OCI-LY7 (cell line): ENCODE data around the gene CERCAM. TPM values are rescaled to one million over a fixed set of nuclear protein-coding genes. Genes with fewer than 3 reads are reported as not detected.

Experiments
- BruUV-seq: library from RNA; stranded (reverse); fragments of 400-500 nt; replicated peaks from 2 replicates; lab custom pipeline; 2021; lab: Mats Ljungman, UMichigan
- CTCF ChIA-PET: fragments of 300-600 bp; sonication (Branson Sonifier 250); formaldehyde crosslinking; loops from one replicate; lab custom pipeline; 2022; ENCODE audit warnings: antibody characterized with exemption; ENCODE audit not compliant: unreplicated experiment; lab: Charles Lee
- POLR2A ChIA-PET: fragments of 300-600 bp; sonication (Branson Sonifier 250); formaldehyde crosslinking; loops from one replicate; lab custom pipeline; 2022; ENCODE audit warnings: antibody characterized with exemption; lab: Charles Lee
- DNase-seq: peaks from one replicate; pipeline ENCODE4 v3.0.0-alpha.2; 2015; ENCODE audit warnings: low spot score
- H2AFZ ChIP-seq: fragments of 200-600 bp; sonication (generic), shearing (Covaris generic); 2 replicates; pipeline ENCODE4 v1.6.1; 2014; ENCODE audit warnings: mild to moderate bottlenecking, antibody characterized with exemption, low read length, moderate library complexity
- H3K27ac ChIP-seq: fragments of 200-600 bp; sonication (generic); 2 replicates; pipeline ENCODE4 v1.5.1; 2014; ENCODE audit warnings: mixed run types, low read depth, mild to moderate bottlenecking, moderate library complexity, low read length, inconsistent platforms; ENCODE audit not compliant: poor library complexity, severe bottlenecking
- H3K36me3 ChIP-seq: fragments of 200-600 bp; sonication (generic); 2 replicates; pipeline ENCODE4 v1.6.1; 2014; ENCODE audit warnings: mild to moderate bottlenecking, antibody characterized with exemption, low read length, moderate library complexity, mixed read lengths; ENCODE audit not compliant: insufficient read depth
- H3K4me1 ChIP-seq: fragments of 200-600 bp; sonication (generic); 2 replicates; pipeline ENCODE4 v1.5.1; 2014; ENCODE audit warnings: mild to moderate bottlenecking, low read length; ENCODE audit not compliant: insufficient read depth, poor library complexity, severe bottlenecking
- H3K4me2 ChIP-seq: fragments of 200-600 bp; sonication (generic); 2 replicates; pipeline ENCODE4 v1.6.1; 2014; ENCODE audit warnings: mild to moderate bottlenecking, low read length
- H3K4me3 ChIP-seq: fragments of 200-600 bp; sonication (generic); 2 replicates; pipeline ENCODE4 v1.5.1; 2014; ENCODE audit warnings: mild to moderate bottlenecking, low read depth, low read length; ENCODE audit not compliant: poor library complexity, severe bottlenecking
- H3K79me2 ChIP-seq: fragments of 200-600 bp; sonication (generic); 2 replicates; pipeline ENCODE4 v1.6.1; 2016; ENCODE audit warnings: low read depth, mild to moderate bottlenecking, low read length, moderate library complexity, mixed read lengths; ENCODE audit not compliant: insufficient read depth
- H3K9me2 ChIP-seq: fragments of 200-600 bp; sonication (generic); 2 replicates; pipeline ENCODE4 v1.6.1; 2016; ENCODE audit warnings: mild to moderate bottlenecking, low read length, mixed read lengths; ENCODE audit not compliant: insufficient read depth
- H3K9me3 ChIP-seq: fragments of 200-600 bp; sonication (generic); 2 replicates; pipeline ENCODE4 v1.6.1; 2014; ENCODE audit warnings: mild to moderate bottlenecking, mixed run types, low read length, mixed read lengths
- H4K20me1 ChIP-seq: fragments of 200-600 bp; sonication (generic); 2 replicates; pipeline ENCODE4 v1.6.1; 2014; ENCODE audit warnings: mild to moderate bottlenecking, antibody characterized with exemption, low read length, moderate library complexity, mixed read lengths; ENCODE audit not compliant: insufficient read depth
- CTCF ChIP-seq: fragments of 200-600 bp; sonication (generic); conservative IDR thresholded peaks from 2 replicates; pipeline ENCODE4 v1.5.1; 2014; ENCODE audit warnings: mild to moderate bottlenecking, antibody characterized with exemption, low read length, moderate library complexity, mixed read lengths
- EZH2phosphoT487 ChIP-seq: fragments of 200-600 bp; sonication (generic); IDR thresholded peaks from 2 replicates; pipeline ENCODE4 v1.6.1; 2018; ENCODE audit warnings: low read depth, borderline replicate concordance, mild to moderate bottlenecking, mixed run types, antibody characterized with exemption, low read length, moderate library complexity, mixed read lengths
- intact Hi-C: fragments of 100-400 bp; cut with micrococcal nuclease; formaldehyde crosslinking; loops from one replicate; pipeline ENCODE4 v1.10.0; 2022; ENCODE audit not compliant: unreplicated experiment
- total RNA-seq, 2 experiments: library from RNA; depleted of rRNA in 1 of 2; stranded (reverse); fragments of >200 nt in 1 of 2; shearing (Covaris generic) in 1 of 2; gene quantifications; 2 replicates each; pipeline ENCODE4 v1.2.3, GENCODE V29; 2014 to 2022

Gene CERCAM
- total RNA-seq, 2 experiments from 2014 or later, result 2.7 to 3.5 TPM

GRCh38 chr9:128404560-128404959 is 16.1 kb upstream of the CERCAM start:
- no TSS peak for BruUV-seq
- POLR2A ChIA-PET, result no interaction called here
- H3K4me2 ChIP-seq, result no peak overlapping the region

GRCh38 chr9:128405077-128405779 is 15.4 kb upstream of the CERCAM start:
- no peaks in the 10 kb centered on the region for H3K4me1 ChIP-seq
- H2AFZ ChIP-seq, result no peak overlapping the region
- no peak overlapping the region for H3K27ac ChIP-seq
- intact Hi-C loops, result no loop called here
- no peak overlapping the region for H3K4me2 ChIP-seq
- TF ChIP-seq CTCF (no peak), EZH2phosphoT487 (no peak)
- H3K79me2 ChIP-seq, result no peaks in the 10 kb centered on the region
- ChIA-PET CTCF (no interaction called here), POLR2A (no interaction called here)
- H3K4me3 ChIP-seq, result no peak overlapping the region
- no peaks in the 10 kb centered on the region for H3K36me3 ChIP-seq
- no peaks in the 10 kb centered on the region for H3K9me2 ChIP-seq
- no TSS peak for BruUV-seq
- no peaks in the 10 kb centered on the region for H3K9me3 ChIP-seq
- no peak for DNase-seq
- no peaks in the 10 kb centered on the region for H4K20me1 ChIP-seq

More at GRCh38 chr9:128404560-128404959, 16.1 kb upstream of the CERCAM start:
- Histone ChIP-seq H3K79me2 (no peaks in the 10 kb centered on the region), H2AFZ (no peak overlapping the region), H3K27ac (no peak overlapping the region), H3K9me2 (no peaks in the 10 kb centered on the region), H4K20me1 (no peaks in the 10 kb centered on the region), H3K4me1 (no peaks in the 10 kb centered on the region), H3K36me3 (no peaks in the 10 kb centered on the region), H3K9me3 (no peaks in the 10 kb centered on the region), H3K4me3 (no peak overlapping the region)
- DNase-seq, result no peak
- CTCF ChIA-PET, result interaction anchor here (0.6 kb wide), 1 partner anchor 43 kb away, joined by 4 read pairs; no protein-coding TSS in a partner anchor
- intact Hi-C loops, result no loop called here
- TF ChIP-seq EZH2phosphoT487, result no peak
- TF ChIP-seq CTCF, result no peak

- Histone ChIP-seq H4K20me1 (no peaks in the 10 kb centered on the region), H3K36me3 (no peaks in the 10 kb centered on the region), H3K4me1 (no peaks in the 10 kb centered on the region), H3K4me2 (no peak overlapping the region), H3K9me3 (no peaks in the 10 kb centered on the region), H3K79me2 (no peaks in the 10 kb centered on the region), H3K27ac (no peak overlapping the region), H2AFZ (no peak overlapping the region), H3K9me2 (no peaks in the 10 kb centered on the region), H3K4me3 (no peak overlapping the region)
- ChIA-PET CTCF (no interaction called here), POLR2A (no interaction called here)
- no peak for DNase-seq
- no peak for TF ChIP-seq CTCF
- TF ChIP-seq EZH2phosphoT487, result no peak
- intact Hi-C loops, result no loop called here
- BruUV-seq, result no TSS peak
These were observed 14.9 kb upstream of the CERCAM start for GRCh38 chr9:128405780-128406171.
